ENCODE results near the gene KCTD19. TPM values are rescaled to one million over a fixed set of nuclear protein-coding genes. Genes with fewer than 3 reads are reported as not detected.

Gene KCTD19
- total RNA-seq, 1 experiment from 2014 or later, result not detected

- peak; percentile 22 for DNase-seq (ENCODE audit: low read depth)
Measured at GRCh38 chr16:67283039-67283825, 43.3 kb downstream of the KCTD19 start.

GRCh38 chr16:67282447-67282805, 44.1 kb downstream of the KCTD19 start:
- DNase-seq (ENCODE audit: low read depth), result no peak

- no peak for DNase-seq (ENCODE audit: low read depth)
Measured at GRCh38 chr16:67281536-67282446, 44.8 kb downstream of the KCTD19 start.

- DNase-seq (ENCODE audit: low read depth), result no peak
Measured at GRCh38 chr16:67280090-67281015, 46.2 kb downstream of the KCTD19 start.

- DNase-seq (ENCODE audit: low read depth), result peak; percentile 52
Measured at GRCh38 chr16:67279296-67280089, 47.0 kb downstream of the KCTD19 start, which contains the start of gene PLEKHG4. PLEKHG4 (plus strand) TSS chr16:67279532; CDS start chr16:67280045, 513 bp downstream.

- no peak for DNase-seq (ENCODE audit: low read depth)
Measured at GRCh38 chr16:67278773-67279295, 47.7 kb downstream of the KCTD19 start.

GRCh38 chr16:67277999-67278772, 48.4 kb downstream of the KCTD19 start:
- peak; percentile 87 for DNase-seq (ENCODE audit: low read depth)

- peak; percentile 99 for DNase-seq (ENCODE audit: low read depth)
Measured at GRCh38 chr16:67277294-67277998, 49.1 kb downstream of the KCTD19 start.

- no peak for DNase-seq (ENCODE audit: low read depth)
Measured at GRCh38 chr16:67275321-67275720, 51.2 kb downstream of the KCTD19 start.

GRCh38 chr16:67271446-67271845, 55.1 kb downstream of the KCTD19 start:
- DNase-seq (ENCODE audit: low read depth), result no peak

GRCh38 chr16:67270931-67271338, 55.6 kb downstream of the KCTD19 start:
- DNase-seq (ENCODE audit: low read depth), result no peak

GRCh38 chr16:67269766-67270165, 56.8 kb downstream of the KCTD19 start:
- no peak for DNase-seq (ENCODE audit: low read depth)

GRCh38 chr16:67268136-67268579, 58.4 kb downstream of the KCTD19 start:
- DNase-seq (ENCODE audit: low read depth), result peak; percentile 96

- no peak for DNase-seq (ENCODE audit: low read depth)
Measured at GRCh38 chr16:67265834-67266233, 60.7 kb downstream of the KCTD19 start.

GRCh38 chr16:67264866-67265265, 61.7 kb downstream of the KCTD19 start:
- DNase-seq (ENCODE audit: low read depth), result no peak

- no peak for DNase-seq (ENCODE audit: low read depth)
Measured at GRCh38 chr16:67264277-67264676, 62.3 kb downstream of the KCTD19 start.

- DNase-seq (ENCODE audit: low read depth), result no peak
Measured at GRCh38 chr16:67263201-67263600, 63.3 kb downstream of the KCTD19 start.

- peak; percentile 61 for DNase-seq (ENCODE audit: low read depth)
Measured at GRCh38 chr16:67260426-67261063, 66.0 kb downstream of the KCTD19 start.
